ENCODE data around the gene RBBP4. TPM values are rescaled to one million over a fixed set of nuclear protein-coding genes. Genes with fewer than 3 reads are reported as not detected.
A peak's percentile ranks its signal among the peaks of the same experiment; 100 is the strongest.

The RBBP4 gene
- total and polyA plus RNA-seq, 7 experiments from 2014 or later = 130 to 280 (median 165) TPM

GRCh38 chr1:32612189-32612881 lies 38.7 kb upstream of the RBBP4 start:
- POLR2A ChIA-PET = no interaction called here

GRCh38 chr1:32613472-32613871 lies 37.5 kb upstream of the RBBP4 start:
- ATAC-seq = no peak
- no peak overlapping the region for H3K27ac Mint-ChIP-seq
- CTCF ChIA-PET = no interaction called here

More at GRCh38 chr1:32612189-32612881, 38.7 kb upstream of the RBBP4 start:
- no peaks in the 10 kb centered on the region for H3K36me3 ChIP-seq (ENCODE audit: control insufficient read depth in 2 of 3, insufficient read depth in 3 of 3, low read length in 3 of 3)
- DNase-seq (peak; percentile 7 to 68 (median 14)), ATAC-seq (peak; percentile 99)
- H3K27me3 Mint-ChIP-seq = no peaks in the 10 kb centered on the region
- H3K27ac ChIP-seq (ENCODE audit: low read depth, low read length) = no peak overlapping the region
- intact Hi-C loops (cut with micrococcal nuclease) = loop anchor here in 1 of 2 donors (2.0 kb wide), 1 partner anchor 38 kb away; the partner anchor contains the start of genes RBBP4 and ZBTB8OS
- CTCF ChIA-PET = no interaction called here
- no peaks in the 10 kb centered on the region for H3K27me3 ChIP-seq (ENCODE audit: control insufficient read depth in 2 of 2, insufficient read depth in 2 of 2, low read length in 2 of 2)
- no peaks in the 10 kb centered on the region for H3K9me3 Mint-ChIP-seq
- H3K36me3 Mint-ChIP-seq = peaks cover 0 to 4% (median 0%) of the 10 kb centered on the region in 5 donors
- no peaks in the 10 kb centered on the region for H3K9me3 ChIP-seq (ENCODE audit: control insufficient read depth in 2 of 3, low read length in 3 of 3)
- peak overlapping the region; percentile 11 to 80 (median 70) for H3K4me3 Mint-ChIP-seq
- H3K4me1 Mint-ChIP-seq = peaks cover 3 to 7% (median 5%) of the 10 kb centered on the region in 7 donors
- no peaks in the 10 kb centered on the region for H3K4me1 ChIP-seq (ENCODE audit: control insufficient read depth in 2 of 2, insufficient read depth in 2 of 2, low read length in 2 of 2)
- H3K4me3 ChIP-seq (ENCODE audit: low read length) = peak overlapping the region; percentile 56
- peak overlapping the region in 2 of 9 donors; percentile 22 to 62 for H3K27ac Mint-ChIP-seq

GRCh38 chr1:32618673-32619221 lies 32.3 kb upstream of the RBBP4 start:
- Mint-ChIP-seq H3K27me3 (no peaks in the 10 kb centered on the region), H3K9me3 (no peaks in the 10 kb centered on the region), H3K27ac (no peak overlapping the region), H3K36me3 (peaks cover 8 to 24% (median 20%) of the 10 kb centered on the region in 5 donors), H3K4me3 (no peak overlapping the region), H3K4me1 (peaks cover 5 to 11% (median 11%) of the 10 kb centered on the region in 7 donors)
- H3K4me1 ChIP-seq (ENCODE audit: control insufficient read depth in 2 of 2, insufficient read depth in 2 of 2, low read length in 2 of 2) = peaks cover 0 to 11% of the 10 kb centered on the region in 2 donors
- no peak overlapping the region for H3K4me3 ChIP-seq (ENCODE audit: low read length)
- H3K27me3 ChIP-seq (ENCODE audit: control insufficient read depth in 2 of 2, insufficient read depth in 2 of 2, low read length in 2 of 2) = no peaks in the 10 kb centered on the region
- no peak overlapping the region for H3K27ac ChIP-seq (ENCODE audit: low read depth, low read length)
- DNase-seq (no peak), ATAC-seq (no peak)
- H3K9me3 ChIP-seq (ENCODE audit: control insufficient read depth in 2 of 3, low read length in 3 of 3) = no peaks in the 10 kb centered on the region
- ChIA-PET POLR2A (no interaction called here), CTCF (interaction anchor here (0.7 kb wide), 1 partner anchor 109 kb away, joined by 3 read pairs; no protein-coding TSS in a partner anchor)
- H3K36me3 ChIP-seq (ENCODE audit: control insufficient read depth in 2 of 3, insufficient read depth in 3 of 3, low read length in 3 of 3) = no peaks in the 10 kb centered on the region
- intact Hi-C loops (cut with micrococcal nuclease) = no loop called here

More at GRCh38 chr1:32613472-32613871, 37.5 kb upstream of the RBBP4 start:
- no peak for DNase-seq
- Mint-ChIP-seq H3K9me3 (no peaks in the 10 kb centered on the region), H3K4me3 (peak overlapping the region in 6 of 10 donors; percentile 6 to 63 (median 20)), H3K36me3 (peaks cover 0 to 2% (median 0%) of the 10 kb centered on the region in 5 donors), H3K27me3 (no peaks in the 10 kb centered on the region), H3K4me1 (peaks cover 3 to 7% (median 5%) of the 10 kb centered on the region in 7 donors)
- intact Hi-C loops (cut with micrococcal nuclease) = loop anchor here in 1 of 2 donors (2.0 kb wide), 1 partner anchor 37 kb away; the partner anchor contains the start of genes RBBP4 and ZBTB8OS
- Histone ChIP-seq H3K36me3 (ENCODE audit: control insufficient read depth in 2 of 3, insufficient read depth in 3 of 3, low read length in 3 of 3) (no peaks in the 10 kb centered on the region), H3K27me3 (ENCODE audit: control insufficient read depth in 2 of 2, insufficient read depth in 2 of 2, low read length in 2 of 2) (no peaks in the 10 kb centered on the region), H3K4me3 (ENCODE audit: low read length) (no peak overlapping the region), H3K4me1 (ENCODE audit: control insufficient read depth in 2 of 2, insufficient read depth in 2 of 2, low read length in 2 of 2) (no peaks in the 10 kb centered on the region), H3K27ac (ENCODE audit: low read depth, low read length) (no peak overlapping the region), H3K9me3 (ENCODE audit: control insufficient read depth in 2 of 3, low read length in 3 of 3) (no peaks in the 10 kb centered on the region)
- POLR2A ChIA-PET = no interaction called here

- Mint-ChIP-seq H3K27ac (peak overlapping the region in 1 of 9 donors; percentile 19), H3K4me3 (no peak overlapping the region), H3K36me3 (peaks cover 8 to 29% (median 24%) of the 10 kb centered on the region in 5 donors), H3K9me3 (peaks cover 0 to 3% (median 0%) of the 10 kb centered on the region in 11 donors), H3K27me3 (no peaks in the 10 kb centered on the region), H3K4me1 (peaks cover 13 to 19% (median 18%) of the 10 kb centered on the region in 7 donors)
- CTCF ChIA-PET = no interaction called here
- intact Hi-C loops (cut with micrococcal nuclease) = no loop called here
- Histone ChIP-seq H3K4me1 (ENCODE audit: control insufficient read depth in 2 of 2, insufficient read depth in 2 of 2, low read length in 2 of 2) (peaks cover 0 to 13% of the 10 kb centered on the region in 2 donors), H3K36me3 (ENCODE audit: control insufficient read depth in 2 of 3, insufficient read depth in 3 of 3, low read length in 3 of 3) (no peaks in the 10 kb centered on the region), H3K27me3 (ENCODE audit: control insufficient read depth in 2 of 2, insufficient read depth in 2 of 2, low read length in 2 of 2) (no peaks in the 10 kb centered on the region), H3K4me3 (ENCODE audit: low read length) (no peak overlapping the region), H3K27ac (ENCODE audit: low read depth, low read length) (no peak overlapping the region), H3K9me3 (ENCODE audit: control insufficient read depth in 2 of 3, low read length in 3 of 3) (no peaks in the 10 kb centered on the region)
- no peak for ATAC-seq
- POLR2A ChIA-PET = no interaction called here
- no peak for DNase-seq
Observed at GRCh38 chr1:32619701-32620485, 31.1 kb upstream of the RBBP4 start.

GRCh38 chr1:32622205-32622604 lies 28.8 kb upstream of the RBBP4 start:
- H3K4me1 Mint-ChIP-seq = peaks cover 16 to 22% (median 20%) of the 10 kb centered on the region in 7 donors
- ChIA-PET POLR2A (no interaction called here), CTCF (no interaction called here)
- peaks cover 10 to 34% (median 27%) of the 10 kb centered on the region in 5 donors for H3K36me3 Mint-ChIP-seq
- H3K27me3 Mint-ChIP-seq = no peaks in the 10 kb centered on the region
- H3K4me3 Mint-ChIP-seq = no peak overlapping the region
- H3K27ac Mint-ChIP-seq = peak overlapping the region in 2 of 9 donors; percentile 10 to 37
- ATAC-seq (no peak), DNase-seq (no peak)
- Histone ChIP-seq H3K4me3 (ENCODE audit: low read length) (no peak overlapping the region), H3K27ac (ENCODE audit: low read depth, low read length) (no peak overlapping the region), H3K27me3 (ENCODE audit: control insufficient read depth in 2 of 2, insufficient read depth in 2 of 2, low read length in 2 of 2) (no peaks in the 10 kb centered on the region), H3K9me3 (ENCODE audit: control insufficient read depth in 2 of 3, low read length in 3 of 3) (no peaks in the 10 kb centered on the region), H3K36me3 (ENCODE audit: control insufficient read depth in 2 of 3, insufficient read depth in 3 of 3, low read length in 3 of 3) (peaks cover 0 to 2% (median 0%) of the 10 kb centered on the region in 3 experiments), H3K4me1 (ENCODE audit: control insufficient read depth in 2 of 2, insufficient read depth in 2 of 2, low read length in 2 of 2) (peaks cover 0 to 16% of the 10 kb centered on the region in 2 donors)
- peaks cover 0 to 3% (median 0%) of the 10 kb centered on the region in 11 donors for H3K9me3 Mint-ChIP-seq
- intact Hi-C loops (cut with micrococcal nuclease) = no loop called here

- DNase-seq (no peak), ATAC-seq (no peak)
- Histone ChIP-seq H3K27ac (ENCODE audit: low read depth, low read length) (no peak overlapping the region), H3K27me3 (ENCODE audit: control insufficient read depth in 2 of 2, insufficient read depth in 2 of 2, low read length in 2 of 2) (no peaks in the 10 kb centered on the region), H3K4me1 (ENCODE audit: control insufficient read depth in 2 of 2, insufficient read depth in 2 of 2, low read length in 2 of 2) (peaks cover 0 to 23% of the 10 kb centered on the region in 2 donors), H3K4me3 (ENCODE audit: low read length) (no peak overlapping the region), H3K36me3 (ENCODE audit: control insufficient read depth in 2 of 3, insufficient read depth in 3 of 3, low read length in 3 of 3) (peaks cover 0 to 3% (median 0%) of the 10 kb centered on the region in 3 experiments), H3K9me3 (ENCODE audit: control insufficient read depth in 2 of 3, low read length in 3 of 3) (no peaks in the 10 kb centered on the region)
- Mint-ChIP-seq H3K27me3 (no peaks in the 10 kb centered on the region), H3K4me1 (peaks cover 22 to 30% (median 26%) of the 10 kb centered on the region in 7 donors), H3K36me3 (peaks cover 15 to 40% (median 33%) of the 10 kb centered on the region in 5 donors), H3K27ac (peak overlapping the region in 8 of 9 donors; percentile 2 to 74 (median 34)), H3K4me3 (peak overlapping the region in 1 of 10 donors; percentile 2), H3K9me3 (peaks cover 0 to 3% (median 0%) of the 10 kb centered on the region in 11 donors)
- POLR2A ChIA-PET = interaction anchor here (0.7 kb wide), 1 partner anchor 42 kb away, joined by 3 read pairs; no protein-coding TSS in a partner anchor
- intact Hi-C loops (cut with micrococcal nuclease) = no loop called here
- CTCF ChIA-PET = no interaction called here
Observed at GRCh38 chr1:32622806-32623681, 28.0 kb upstream of the RBBP4 start.

All from naive thymus-derived CD4-positive, alpha-beta T cell (primary cell).